GM12891 (cell line): Measurements from ENCODE around the gene CHMP6.

Source experiments
- PAX5 ChIP-seq: IDR thresholded peaks from 2 replicates; pipeline ENCODE4 v1.6.1; 2011; ENCODE audit warnings: low read length, moderate library complexity, mild to moderate bottlenecking; ENCODE audit not compliant: insufficient read depth, severe bottlenecking
- POLR2A ChIP-seq: IDR thresholded peaks from 2 replicates; pipeline ENCODE4 v1.6.1; 2011; ENCODE audit warnings: low read depth, low read length, control low read depth
- POLR2AphosphoS5 ChIP-seq: IDR thresholded peaks from 2 replicates; pipeline ENCODE4 v1.6.1; 2011; ENCODE audit warnings: low read depth, low read length, control low read depth
- TAF1 ChIP-seq: IDR thresholded peaks from 2 replicates; pipeline ENCODE4 v1.6.1; 2011; ENCODE audit warnings: low read depth, low read length, control low read depth

GRCh38 chr17:80970044-80970761 lies 21.4 kb upstream of the CHMP6 start:
- TF ChIP-seq POLR2AphosphoS5 (no peak), POLR2A (no peak), TAF1 (no peak), PAX5 (no peak)
